Measurements from ENCODE around the gene PMPCA.

GRCh38 chr9:136457326-136457725 lies 46.9 kb downstream of the PMPCA start:
- TF ChIP-seq EZH2 (IDR thresholded peaks at IDR 0.05; ENCODE audit: borderline replicate concordance, low read length) (no peak), CTCF (IDR thresholded peaks at IDR 0.05; ENCODE audit: low read length) (no peak)

Measured in OCI-LY1 (cell line).